Loucy (cell line): ENCODE measurements around the gene KNCN.

Experiments
- H2AFZ ChIP-seq: fragments of 200-600 bp; sonication (generic); 2 replicates; pipeline ENCODE4 v1.6.0; 2016; ENCODE audit warnings: antibody characterized with exemption, mild to moderate bottlenecking, low read length, moderate library complexity
- H3F3A ChIP-seq: fragments of 200-600 bp; 2 replicates; pipeline ENCODE4 v1.6.0; 2016; ENCODE audit warnings: antibody characterized with exemption, low read depth, mild to moderate bottlenecking
- H3K27me3 ChIP-seq: fragments of 200-600 bp; sonication (generic); 2 replicates; pipeline ENCODE4 v1.6.1; 2014; ENCODE audit warnings: low read length, mild to moderate bottlenecking; ENCODE audit not compliant: insufficient read depth, poor library complexity, severe bottlenecking
- H3K36me3 ChIP-seq: fragments of 200-600 bp; sonication (generic); 2 replicates; pipeline ENCODE4 v1.6.1; 2016; ENCODE audit warnings: low read length; ENCODE audit not compliant: insufficient read depth
- H3K4me1 ChIP-seq: fragments of 200-600 bp; sonication (generic); 2 replicates; pipeline ENCODE4 v1.5.1; 2014; ENCODE audit warnings: low read length, mild to moderate bottlenecking; ENCODE audit not compliant: insufficient read depth, poor library complexity, severe bottlenecking
- H3K4me2 ChIP-seq: fragments of 200-600 bp; sonication (generic); 2 replicates; pipeline ENCODE4 v1.6.0; 2014; ENCODE audit warnings: antibody characterized with exemption, low read length, low read depth, mild to moderate bottlenecking; ENCODE audit not compliant: poor library complexity, severe bottlenecking
- H3K4me3 ChIP-seq: fragments of 200-600 bp; sonication (generic); 2 replicates; pipeline ENCODE4 v1.5.1; 2014; ENCODE audit warnings: low read length, mild to moderate bottlenecking, mixed read lengths; ENCODE audit not compliant: poor library complexity, severe bottlenecking
- H3K79me2 ChIP-seq: fragments of 200-600 bp; sonication (generic); 2 replicates; pipeline ENCODE4 v1.6.1; 2014; ENCODE audit warnings: low read length; ENCODE audit not compliant: insufficient read depth
- H3K9ac ChIP-seq: fragments of 200-600 bp; sonication (generic); 2 replicates; pipeline ENCODE4 v1.6.0; 2014; ENCODE audit warnings: mild to moderate bottlenecking, low read depth, low read length, moderate library complexity; ENCODE audit not compliant: poor library complexity, severe bottlenecking
- H3K9me2 ChIP-seq: fragments of 200-600 bp; sonication (generic); replicated peaks from 2 replicates; pipeline ENCODE4 v1.6.1; 2016; ENCODE audit warnings: low read depth, low read length, mixed read lengths
- H3K9me3 ChIP-seq: fragments of 200-600 bp; sonication (generic); 2 replicates; pipeline ENCODE4 v1.6.1; 2014; ENCODE audit warnings: mild to moderate bottlenecking, antibody characterized with exemption, low read length, low read depth; ENCODE audit not compliant: insufficient read depth
- H4K20me1 ChIP-seq: fragments of 200-600 bp; sonication (generic); 2 replicates; pipeline ENCODE4 v1.6.0; 2014; ENCODE audit warnings: antibody characterized with exemption, low read length, mild to moderate bottlenecking; ENCODE audit not compliant: insufficient read depth, poor library complexity, severe bottlenecking
- EZH2phosphoT487 ChIP-seq: fragments of 200-600 bp; IDR thresholded peaks from 2 replicates; pipeline ENCODE4 v1.6.1; 2018; ENCODE audit warnings: antibody characterized with exemption, mild to moderate bottlenecking, moderate library complexity, borderline replicate concordance
- TF ChIP-seq, protein P1 (sequence below): fragments of 200-600 bp; sonication (generic); conservative IDR thresholded peaks from 2 replicates; pipeline ENCODE4 v1.5.1; 2014; ENCODE audit warnings: mild to moderate bottlenecking, antibody characterized with exemption, low read length

KNCN gene

DNA sequence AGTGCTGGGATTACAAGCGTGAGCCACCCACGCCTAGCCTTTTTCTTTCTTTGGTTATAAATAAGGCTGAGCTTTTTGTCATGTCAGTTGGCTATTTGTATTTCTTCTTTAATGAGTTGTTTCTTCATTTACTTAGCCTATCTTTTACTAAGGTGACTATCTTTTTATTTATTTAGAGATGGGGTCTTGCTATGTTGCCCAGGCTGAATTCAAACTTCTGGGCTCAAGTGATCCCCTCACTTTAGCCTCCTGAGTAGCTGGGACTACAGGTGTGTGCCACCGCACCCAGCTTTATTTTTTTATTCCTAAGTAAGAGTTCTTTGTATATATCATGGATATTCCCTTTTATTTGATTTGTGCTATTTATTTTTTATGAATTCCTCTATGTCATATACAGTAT is 49.9 kb downstream of the KNCN start:
- no peak overlapping the region for H2AFZ ChIP-seq
- no peak for TF ChIP-seq EZH2phosphoT487
- TF ChIP-seq, protein P1, sequence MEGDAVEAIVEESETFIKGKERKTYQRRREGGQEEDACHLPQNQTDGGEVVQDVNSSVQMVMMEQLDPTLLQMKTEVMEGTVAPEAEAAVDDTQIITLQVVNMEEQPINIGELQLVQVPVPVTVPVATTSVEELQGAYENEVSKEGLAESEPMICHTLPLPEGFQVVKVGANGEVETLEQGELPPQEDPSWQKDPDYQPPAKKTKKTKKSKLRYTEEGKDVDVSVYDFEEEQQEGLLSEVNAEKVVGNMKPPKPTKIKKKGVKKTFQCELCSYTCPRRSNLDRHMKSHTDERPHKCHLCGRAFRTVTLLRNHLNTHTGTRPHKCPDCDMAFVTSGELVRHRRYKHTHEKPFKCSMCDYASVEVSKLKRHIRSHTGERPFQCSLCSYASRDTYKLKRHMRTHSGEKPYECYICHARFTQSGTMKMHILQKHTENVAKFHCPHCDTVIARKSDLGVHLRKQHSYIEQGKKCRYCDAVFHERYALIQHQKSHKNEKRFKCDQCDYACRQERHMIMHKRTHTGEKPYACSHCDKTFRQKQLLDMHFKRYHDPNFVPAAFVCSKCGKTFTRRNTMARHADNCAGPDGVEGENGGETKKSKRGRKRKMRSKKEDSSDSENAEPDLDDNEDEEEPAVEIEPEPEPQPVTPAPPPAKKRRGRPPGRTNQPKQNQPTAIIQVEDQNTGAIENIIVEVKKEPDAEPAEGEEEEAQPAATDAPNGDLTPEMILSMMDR, result no peak
- H3F3A ChIP-seq, result no peaks in the 10 kb centered on the region
- H3K79me2 ChIP-seq, result no peaks in the 10 kb centered on the region
- no peak overlapping the region for H3K9ac ChIP-seq
- no peaks in the 10 kb centered on the region for H3K36me3 ChIP-seq
- no peaks in the 10 kb centered on the region for H3K9me2 ChIP-seq
- H3K27me3 ChIP-seq, result no peaks in the 10 kb centered on the region
- H3K4me1 ChIP-seq, result no peaks in the 10 kb centered on the region
- no peaks in the 10 kb centered on the region for H4K20me1 ChIP-seq
- H3K4me3 ChIP-seq, result no peak overlapping the region
- no peaks in the 10 kb centered on the region for H3K9me3 ChIP-seq
- H3K4me2 ChIP-seq, result no peak overlapping the region

DNA sequence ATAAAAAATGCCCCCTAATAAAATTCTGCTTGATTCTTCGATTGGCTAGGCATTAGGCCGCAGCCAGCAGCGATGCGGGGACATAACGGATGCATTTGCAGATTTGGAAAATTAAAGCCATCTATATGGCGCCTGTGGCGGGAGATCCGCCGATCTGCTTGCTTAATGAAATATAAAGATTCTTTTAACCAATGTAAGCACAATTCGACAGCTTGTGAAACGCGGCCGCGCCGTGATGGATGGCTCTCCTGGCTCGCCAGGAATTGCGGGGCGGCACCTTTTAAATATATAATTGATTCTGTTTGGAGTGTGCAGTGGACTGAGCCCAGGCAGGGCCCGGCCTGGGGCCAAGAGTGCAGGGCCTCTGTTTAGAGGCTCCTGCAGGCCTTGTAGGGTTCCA is 53.8 kb downstream of the KNCN start:
- TF ChIP-seq, protein P1, result no peak
- TF ChIP-seq EZH2phosphoT487, result no peak
- H3K9me3 ChIP-seq, result no peaks in the 10 kb centered on the region

DNA sequence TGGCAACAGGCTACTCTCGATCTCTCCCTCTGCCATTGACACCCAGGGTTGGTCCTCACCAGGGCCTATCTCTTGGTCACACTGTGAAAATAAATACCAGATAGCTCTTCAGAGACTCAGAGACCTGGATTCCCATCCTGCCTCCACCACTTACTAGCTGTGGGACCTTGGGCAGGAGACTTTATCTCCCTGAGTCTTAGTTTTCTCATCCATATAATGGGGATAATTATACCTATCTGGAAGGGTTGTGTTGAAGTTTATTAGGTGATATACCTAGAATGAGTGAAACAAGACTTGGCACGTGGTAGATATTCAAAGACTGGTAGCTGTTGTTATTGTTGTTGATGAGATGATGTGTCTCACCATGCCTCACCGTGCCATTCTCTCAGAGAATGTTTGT is 54.4 kb downstream of the KNCN start:
- H3K9me2 ChIP-seq, result no peaks in the 10 kb centered on the region
- H3K4me2 ChIP-seq, result no peak overlapping the region
- no peaks in the 10 kb centered on the region for H3F3A ChIP-seq
- H3K4me3 ChIP-seq, result no peak overlapping the region
- TF ChIP-seq, protein P1, result no peak
- TF ChIP-seq EZH2phosphoT487, result no peak
- H3K9me3 ChIP-seq, result no peaks in the 10 kb centered on the region
- H3K36me3 ChIP-seq, result no peaks in the 10 kb centered on the region
- H3K4me1 ChIP-seq, result no peaks in the 10 kb centered on the region
- no peaks in the 10 kb centered on the region for H3K79me2 ChIP-seq
- no peak overlapping the region for H2AFZ ChIP-seq
- no peaks in the 10 kb centered on the region for H3K27me3 ChIP-seq
- H4K20me1 ChIP-seq, result no peaks in the 10 kb centered on the region
- H3K9ac ChIP-seq, result no peak overlapping the region

More for the DNA sequence above, 53.8 kb downstream of the KNCN start:
- Histone ChIP-seq H3K27me3 (no peaks in the 10 kb centered on the region), H2AFZ (no peak overlapping the region), H3F3A (no peaks in the 10 kb centered on the region), H3K36me3 (no peaks in the 10 kb centered on the region), H4K20me1 (no peaks in the 10 kb centered on the region), H3K9ac (no peak overlapping the region), H3K79me2 (no peaks in the 10 kb centered on the region), H3K4me1 (no peaks in the 10 kb centered on the region), H3K4me2 (no peak overlapping the region), H3K9me2 (no peaks in the 10 kb centered on the region), H3K4me3 (no peak overlapping the region)
